ENCODE data around the gene BUD31. TPM values are rescaled to one million over a fixed set of nuclear protein-coding genes. Genes with fewer than 3 reads are reported as not detected.

The BUD31 gene
- total and polyA plus RNA-seq, 8 donors, result 26.8 to 71.7 (median 32.6) TPM

GRCh38 chr7:99440195-99440594 is 31.4 kb downstream of the BUD31 start:
- ATAC-seq (no peak), FAIRE-seq (no peak), DNase-seq (no peak)
- Histone ChIP-seq H3K9me3 (no peaks in the 10 kb centered on the region), H3K27me3 (no peaks in the 10 kb centered on the region), H3K36me3 (peaks cover 0 to 8% (median 7%) of the 10 kb centered on the region in 3 donors), H3K4me3 (peak overlapping the region in 2 of 4 donors; percentile 94 to 100), H3K4me1 (peaks cover 0 to 13% (median 7%) of the 10 kb centered on the region in 3 donors), H3K27ac (no peak overlapping the region)
- no peak for TF ChIP-seq CTCF (IDR thresholded peaks at IDR 0.05)
- intact Hi-C loops (cut with DNase I), result no loop called here
- 69 to 71% methylated on average over 9 of the region's 9 CpGs for WGBS, 2 donors

- no peaks in the 10 kb centered on the region for H3K9me3 ChIP-seq
- H3K4me3 ChIP-seq, result no peak overlapping the region
- H3K4me1 ChIP-seq, result no peaks in the 10 kb centered on the region
- DNase-seq, result no peak
- no peaks in the 10 kb centered on the region for H3K27me3 ChIP-seq
- no peak for FAIRE-seq
- H3K36me3 ChIP-seq, result peaks cover 0 to 33% (median 9%) of the 10 kb centered on the region in 3 donors
- intact Hi-C loops (cut with DNase I), result no loop called here
- no peak for TF ChIP-seq CTCF (IDR thresholded peaks at IDR 0.05)
- ATAC-seq, result no peak
- H3K27ac ChIP-seq, result no peak overlapping the region
- WGBS, 2 donors, result 83 to 86% methylated on average over 4 of the region's 4 CpGs
Measured at GRCh38 chr7:99446096-99446495, 37.3 kb downstream of the BUD31 start.

- peaks cover 0 to 33% (median 9%) of the 10 kb centered on the region in 3 donors for H3K36me3 ChIP-seq
- FAIRE-seq, result no peak
Measured at GRCh38 chr7:99447943-99448342, 39.2 kb downstream of the BUD31 start.

GRCh38 chr7:99448855-99449254 is 40.1 kb downstream of the BUD31 start:
- Histone ChIP-seq H3K9me3 (no peaks in the 10 kb centered on the region), H3K4me1 (no peaks in the 10 kb centered on the region), H3K27ac (no peak overlapping the region), H3K27me3 (no peaks in the 10 kb centered on the region), H3K4me3 (no peak overlapping the region), H3K36me3 (peaks cover 0 to 42% (median 9%) of the 10 kb centered on the region in 3 donors)
- no peak for TF ChIP-seq CTCF (IDR thresholded peaks at IDR 0.05)
- intact Hi-C loops (cut with DNase I), result no loop called here
- ATAC-seq, result no peak
- FAIRE-seq, result no peak
- WGBS, 2 donors, result 93 to 98% methylated on average over 10 of the region's 10 CpGs
- DNase-seq, result no peak

More at GRCh38 chr7:99447943-99448342, 39.2 kb downstream of the BUD31 start:
- TF ChIP-seq CTCF (IDR thresholded peaks at IDR 0.05), result no peak
- peak; percentile 17 to 52 (median 29) for ATAC-seq
- no peaks in the 10 kb centered on the region for H3K9me3 ChIP-seq
- 77% methylated on average over 10 of the region's 10 CpGs for WGBS, 2 donors
- H3K4me1 ChIP-seq, result no peaks in the 10 kb centered on the region
- H3K4me3 ChIP-seq, result no peak overlapping the region
- H3K27ac ChIP-seq, result no peak overlapping the region
- no peaks in the 10 kb centered on the region for H3K27me3 ChIP-seq
- DNase-seq, result no peak
- intact Hi-C loops (cut with DNase I), result no loop called here

GRCh38 chr7:99449326-99449725 is 40.6 kb downstream of the BUD31 start:
- ATAC-seq (no peak), DNase-seq (no peak), FAIRE-seq (no peak)
- WGBS, 2 donors, result 91 to 96% methylated on average over 5 of the region's 5 CpGs
- intact Hi-C loops (cut with DNase I), result no loop called here
- Histone ChIP-seq H3K36me3 (peaks cover 0 to 47% (median 9%) of the 10 kb centered on the region in 3 donors), H3K9me3 (no peaks in the 10 kb centered on the region), H3K4me1 (no peaks in the 10 kb centered on the region), H3K27ac (no peak overlapping the region), H3K27me3 (no peaks in the 10 kb centered on the region), H3K4me3 (no peak overlapping the region)
- no peak for TF ChIP-seq CTCF (IDR thresholded peaks at IDR 0.05)
